GM23338 (cell line): ENCODE data around the gene DOCK1. TPM values are rescaled to one million over a fixed set of nuclear protein-coding genes. Genes with fewer than 3 reads are reported as not detected.

Experiments
- ATAC-seq: fragments of 200-7000 bp; cut with Tn5 transposase; 3 replicates; pipeline ENCODE4 v1.9.1; 2020
- DNase-seq: peaks from one replicate; pipeline ENCODE4 v3.0.0-alpha.2; 2015; ENCODE audit warnings: low spot score
- H2AFZ ChIP-seq: fragments of 200-600 bp; sonication (generic); 2 replicates; pipeline ENCODE4 v1.8.0; 2016; ENCODE audit warnings: antibody characterized with exemption, mild to moderate bottlenecking, moderate library complexity
- H3F3A ChIP-seq: fragments of 200-600 bp; sonication (generic); replicated peaks from 2 replicates; pipeline ENCODE4 v1.8.0; 2017; ENCODE audit warnings: antibody characterized with exemption, mixed run types, low read depth
- H3K27ac ChIP-seq: fragments of 200-600 bp; sonication (generic); 2 replicates; pipeline ENCODE4 v1.6.1; 2016; ENCODE audit warnings: low read depth
- H3K27me3 ChIP-seq: fragments of 200-600 bp; sonication (generic); 2 replicates; pipeline ENCODE4 v1.8.0; 2016; ENCODE audit warnings: mild to moderate bottlenecking, mixed run types, moderate library complexity; ENCODE audit not compliant: insufficient read depth
- H3K36me3 ChIP-seq: fragments of 200-600 bp; sonication (generic); 2 replicates; pipeline ENCODE4 v1.8.0; 2016; ENCODE audit warnings: mild to moderate bottlenecking; ENCODE audit not compliant: insufficient read depth
- H3K4me1 ChIP-seq: fragments of 200-600 bp; sonication (generic); 2 replicates; pipeline ENCODE4 v1.8.0; 2016; ENCODE audit warnings: mild to moderate bottlenecking, moderate library complexity; ENCODE audit not compliant: insufficient read depth
- H3K4me2 ChIP-seq: fragments of 200-600 bp; sonication (generic); 2 replicates; pipeline ENCODE4 v1.7.1; 2017; ENCODE audit warnings: mixed run types
- H3K4me3 ChIP-seq: fragments of 200-600 bp; sonication (generic); 2 replicates; pipeline ENCODE4 v1.6.1; 2016; ENCODE audit warnings: mixed run types
- H3K79me2 ChIP-seq: fragments of 200-600 bp; sonication (generic); replicated peaks from 2 replicates; pipeline ENCODE4 v1.8.0; 2017; ENCODE audit warnings: mild to moderate bottlenecking; ENCODE audit not compliant: insufficient read depth
- H3K9me2 ChIP-seq: fragments of 200-600 bp; sonication (generic); 2 replicates; pipeline ENCODE4 v1.8.0; 2017; ENCODE audit not compliant: insufficient read depth
- H4K20me1 ChIP-seq: fragments of 200-600 bp; sonication (generic); replicated peaks from 2 replicates; pipeline ENCODE4 v1.8.0; 2017; ENCODE audit warnings: mild to moderate bottlenecking; ENCODE audit not compliant: insufficient read depth
- H3K27ac Mint-ChIP-seq: 2 replicates; pipeline ENCODE4 v1.8.0; 2020; ENCODE audit warnings: inconsistent platforms, mild to moderate bottlenecking, moderate library complexity, mixed read lengths
- H3K27me3 Mint-ChIP-seq: 3 replicates; pipeline ENCODE4 v1.8.0; 2022; ENCODE audit warnings: low read depth, mild to moderate bottlenecking, moderate library complexity, mixed read lengths, inconsistent platforms; ENCODE audit not compliant: insufficient read depth, poor library complexity
- H3K36me3 Mint-ChIP-seq: 3 replicates; pipeline ENCODE4 v1.8.0; 2021; ENCODE audit warnings: low read depth, mild to moderate bottlenecking, inconsistent platforms, moderate library complexity, mixed read lengths
- H3K4me1 Mint-ChIP-seq: 3 replicates; pipeline ENCODE4 v1.8.0; 2020; ENCODE audit warnings: mild to moderate bottlenecking, inconsistent platforms, mixed read lengths
- H3K4me3 Mint-ChIP-seq: 3 replicates; pipeline ENCODE4 v1.8.0; 2021; ENCODE audit warnings: moderate library complexity, mild to moderate bottlenecking, inconsistent platforms, mixed read lengths
- H3K9me3 Mint-ChIP-seq: 3 replicates; pipeline ENCODE4 v1.8.0; 2020; ENCODE audit warnings: moderate library complexity, mild to moderate bottlenecking, inconsistent platforms, mixed read lengths
- CREB1 ChIP-seq: fragments of 250-450 bp; sonication (Bioruptor Pico); IDR thresholded peaks from 2 replicates; pipeline ENCODE4 v1.5.0; 2020; ENCODE audit warnings: low read depth, mild to moderate bottlenecking, moderate library complexity
- CTCF ChIP-seq, 2 experiments: fragments of 200-600 bp in 1 of 2; sonication (generic) in 1 of 2; conservative IDR thresholded peaks; 2 replicates each; pipeline versions ENCODE4 v1.5.1 to v1.6.1; 2016 to 2017; ENCODE audit warnings: antibody characterized with exemption in 2 of 2, low read depth in 2 of 2, mild to moderate bottlenecking in 2 of 2, moderate library complexity in 1 of 2
- ETS1 ChIP-seq: IDR thresholded peaks from 2 replicates; pipeline ENCODE4 v1.6.1; 2016; ENCODE audit warnings: antibody characterized with exemption
- EZH2 ChIP-seq: fragments of 200-600 bp; sonication (generic); IDR thresholded peaks from one replicate; pipeline ENCODE4 v1.8.0; 2017; ENCODE audit warnings: antibody characterized with exemption, mild to moderate bottlenecking, low read depth; ENCODE audit not compliant: unreplicated experiment
- EZH2phosphoT487 ChIP-seq: fragments of 200-600 bp; sonication (generic); IDR thresholded peaks from one replicate; pipeline ENCODE4 v1.8.1; 2018; ENCODE audit warnings: antibody characterized with exemption; ENCODE audit not compliant: unreplicated experiment
- JUNB ChIP-seq: IDR thresholded peaks from one replicate; pipeline ENCODE4 v1.6.1; 2016; ENCODE audit warnings: antibody characterized with exemption; ENCODE audit not compliant: unreplicated experiment
- NANOG ChIP-seq: IDR thresholded peaks from 2 replicates; pipeline ENCODE4 v1.6.1; 2016; ENCODE audit warnings: antibody characterized with exemption, borderline replicate concordance
- POLR2AphosphoS5 ChIP-seq: IDR thresholded peaks from 2 replicates; pipeline ENCODE4 v1.6.1; 2016; ENCODE audit warnings: antibody characterized with exemption, low read depth
- REST ChIP-seq: IDR thresholded peaks from one replicate; pipeline ENCODE4 v1.6.1; 2018; ENCODE audit warnings: antibody characterized with exemption; ENCODE audit not compliant: unreplicated experiment
- STAT1 ChIP-seq: IDR thresholded peaks from one replicate; pipeline ENCODE4 v1.6.1; 2016; ENCODE audit warnings: antibody characterized with exemption; ENCODE audit not compliant: unreplicated experiment
- ZNF114 ChIP-seq: fragments of 250-450 bp; sonication (Bioruptor Pico); IDR thresholded peaks from 2 replicates; pipeline ENCODE4 v1.5.0; 2020; ENCODE audit warnings: mild to moderate bottlenecking, moderate library complexity
- ZNF331 ChIP-seq: fragments of 250-450 bp; sonication (Bioruptor Pico); IDR thresholded peaks from 2 replicates; pipeline ENCODE4 v1.5.0; 2020; ENCODE audit warnings: low read depth, mild to moderate bottlenecking, moderate library complexity
- ZNF462 ChIP-seq: fragments of 250-450 bp; sonication (Bioruptor Pico); IDR thresholded peaks from 2 replicates; pipeline ENCODE4 v1.5.0; 2020; ENCODE audit warnings: mild to moderate bottlenecking, moderate library complexity
- polyA plus RNA-seq: library from polyadenylated mRNA; unstranded; fragments of >200 nt; fragmentation: Nextera tagmentation; extraction: Ambion mirVana; gene quantifications from 2 replicates; pipeline ENCODE4 v1.2.1, GENCODE V29; 2016
- total RNA-seq: library from RNA; depleted of rRNA; stranded (reverse); fragments of >200 nt; shearing (Covaris generic); gene quantifications from 2 replicates; pipeline ENCODE4 v1.2.3, GENCODE V29; 2014

The DOCK1 gene
- total and polyA plus RNA-seq, 2 experiments from 2014 or later: 13.2 to 55.3 TPM

- Histone ChIP-seq H2AFZ (no peak overlapping the region), H4K20me1 (no peaks in the 10 kb centered on the region; the same call in 1 of the 2 replicates), H3K9me2 (no peaks in the 10 kb centered on the region), H3K4me3 (no peak overlapping the region), H3K79me2 (no peaks in the 10 kb centered on the region), H3F3A (no peaks in the 10 kb centered on the region), H3K27ac (no peak overlapping the region), H3K4me2 (no peak overlapping the region), H3K36me3 (0 out of 2 replicates have a peak, but pooled peaks cover 13% of the 10 kb centered on the region), H3K4me1 (no peaks in the 10 kb centered on the region), H3K27me3 (no peaks in the 10 kb centered on the region)
- Mint-ChIP-seq H3K9me3 (no peaks in the 10 kb centered on the region), H3K27ac (no peak overlapping the region), H3K27me3 (no peaks in the 10 kb centered on the region), H3K4me3 (no peak overlapping the region), H3K4me1 (no peaks in the 10 kb centered on the region), H3K36me3 (peaks cover 59% of the 10 kb centered on the region)
- DNase-seq (no peak), ATAC-seq (no peak)
- TF ChIP-seq ETS1 (no peak), ZNF331 (CRISPR knock-in tag) (no peak), EZH2phosphoT487 (no peak), ZNF114 (CRISPR knock-in tag) (no peak), EZH2 (no peak), REST (no peak), JUNB (no peak), ZNF462 (CRISPR knock-in tag) (no peak), CREB1 (CRISPR knock-in tag) (no peak), CTCF (conservative IDR thresholded peaks at IDR 0.05; ENCODE audit: low read depth in 2 of 2) (no peak), POLR2AphosphoS5 (no peak), STAT1 (no peak), NANOG (no peak)
These were observed 136.3 kb downstream of the DOCK1 start for GRCh38 chr10:127041552-127041951.
